ENCODE results near the gene WHAMM.
"Not testable (repeated sequence)": the region's sequence is repeated elsewhere in the genome, so short reads cannot be mapped to it uniquely, and the experiment has no call there.

The WHAMM gene

DNA sequence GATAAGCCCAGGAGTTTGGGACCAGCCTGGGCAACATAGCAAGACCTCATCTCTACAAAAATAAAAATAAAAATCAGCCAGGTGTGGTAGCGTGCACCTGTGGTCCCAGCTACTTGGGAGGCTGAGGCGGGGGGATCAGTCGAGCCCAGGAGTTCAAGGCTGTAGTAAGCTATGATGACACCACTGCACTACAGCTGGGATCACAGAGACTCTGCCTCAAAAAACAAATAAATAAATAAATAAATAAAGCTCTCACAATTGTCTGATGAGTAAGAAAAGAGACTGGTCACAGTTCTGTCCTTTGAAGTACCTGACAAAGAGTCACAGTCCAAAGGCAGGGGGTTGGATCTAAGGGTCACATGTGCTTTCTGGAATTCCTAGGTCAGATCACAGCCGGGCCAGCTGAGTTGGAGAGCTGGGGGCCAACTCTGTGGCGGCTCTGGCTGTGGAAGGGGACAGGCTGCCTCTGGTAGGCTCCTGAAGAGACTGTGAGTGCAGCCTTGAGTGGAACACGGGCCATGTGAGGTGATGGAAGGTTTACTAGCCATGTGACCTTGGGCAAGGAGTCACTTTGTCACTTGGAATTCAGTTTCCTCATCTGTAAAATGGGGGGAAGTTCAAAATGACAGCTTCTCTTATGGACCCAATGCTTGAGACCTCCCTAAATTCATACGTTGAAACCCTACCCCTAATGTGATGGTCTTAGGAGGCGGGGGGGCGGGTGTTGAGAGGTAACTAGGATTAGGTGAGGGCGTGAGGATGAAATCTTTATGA lies 47.2 kb downstream of the WHAMM start:
- Histone ChIP-seq H3K27ac (ENCODE audit: low read length) (no peak overlapping the region), H3K27me3 (ENCODE audit: insufficient read depth, low read length) (no peaks in the 10 kb centered on the region), H3K9me3 (ENCODE audit: insufficient read depth, low read depth, low read length) (no peaks in the 10 kb centered on the region), H3K9ac (ENCODE audit: low read depth, low read length) (no peak overlapping the region), H3K4me3 (ENCODE audit: low read length) (no peak overlapping the region), H3K36me3 (ENCODE audit: insufficient read depth, low read depth, low read length) (no peaks in the 10 kb centered on the region), H3K4me1 (ENCODE audit: insufficient read depth, low read length) (no peaks in the 10 kb centered on the region)

DNA sequence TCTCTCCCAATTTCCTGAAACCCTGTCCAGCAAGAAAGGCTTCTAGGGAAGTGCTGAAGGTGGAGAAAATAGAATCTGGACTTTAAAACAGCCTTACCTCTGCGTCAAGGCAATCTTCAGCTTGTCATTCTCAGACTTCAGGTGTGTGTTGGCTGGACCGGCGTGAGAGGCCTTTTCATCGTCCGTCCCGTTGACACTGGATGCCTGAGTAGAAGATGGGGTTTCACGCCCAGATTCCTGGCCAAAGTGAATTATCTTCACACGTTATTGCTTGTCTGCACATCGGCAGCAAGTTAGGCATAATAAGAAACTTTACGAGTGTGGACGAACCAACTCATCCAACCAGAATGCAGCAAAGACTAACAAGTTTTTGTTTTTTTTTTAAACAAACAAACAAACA lies 49.5 kb downstream of the WHAMM start:
- Histone ChIP-seq H3K9ac (ENCODE audit: low read depth, low read length) (no peak overlapping the region), H3K4me3 (ENCODE audit: low read length) (no peak overlapping the region), H3K27ac (ENCODE audit: low read length) (no peak overlapping the region), H3K36me3 (ENCODE audit: insufficient read depth, low read depth, low read length) (no peaks in the 10 kb centered on the region), H3K27me3 (ENCODE audit: insufficient read depth, low read length) (no peaks in the 10 kb centered on the region), H3K4me1 (ENCODE audit: insufficient read depth, low read length) (no peaks in the 10 kb centered on the region), H3K9me3 (ENCODE audit: insufficient read depth, low read depth, low read length) (no peaks in the 10 kb centered on the region)

DNA sequence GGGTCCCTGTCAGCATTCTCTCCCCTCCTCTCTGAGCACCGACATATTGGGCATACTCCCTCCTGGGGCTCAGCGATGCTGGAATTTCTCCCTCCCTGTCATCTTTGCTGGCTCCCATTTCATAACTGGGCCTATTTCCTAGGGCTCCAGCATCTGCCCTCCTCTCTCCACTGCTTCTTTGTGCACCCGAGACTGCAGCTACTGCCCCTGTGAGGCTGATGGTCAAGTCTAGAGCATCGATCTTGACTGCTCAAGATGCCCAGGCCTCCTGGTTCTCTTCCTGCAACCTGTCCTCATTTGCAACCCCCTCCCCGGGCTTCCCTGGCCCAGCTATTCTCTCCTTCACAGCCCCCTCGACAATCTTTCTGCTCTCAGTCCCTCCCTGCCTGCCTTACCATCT lies 53.5 kb downstream of the WHAMM start:
- Histone ChIP-seq H3K4me3 (ENCODE audit: low read length) (no peak overlapping the region), H3K9ac (ENCODE audit: low read depth, low read length) (no peak overlapping the region), H3K27ac (ENCODE audit: low read length) (no peak overlapping the region), H3K4me1 (ENCODE audit: insufficient read depth, low read length) (peaks cover 6% of the 10 kb centered on the region), H3K9me3 (ENCODE audit: insufficient read depth, low read depth, low read length) (no peaks in the 10 kb centered on the region), H3K36me3 (ENCODE audit: insufficient read depth, low read depth, low read length) (no peaks in the 10 kb centered on the region), H3K27me3 (ENCODE audit: insufficient read depth, low read length) (no peaks in the 10 kb centered on the region)

DNA sequence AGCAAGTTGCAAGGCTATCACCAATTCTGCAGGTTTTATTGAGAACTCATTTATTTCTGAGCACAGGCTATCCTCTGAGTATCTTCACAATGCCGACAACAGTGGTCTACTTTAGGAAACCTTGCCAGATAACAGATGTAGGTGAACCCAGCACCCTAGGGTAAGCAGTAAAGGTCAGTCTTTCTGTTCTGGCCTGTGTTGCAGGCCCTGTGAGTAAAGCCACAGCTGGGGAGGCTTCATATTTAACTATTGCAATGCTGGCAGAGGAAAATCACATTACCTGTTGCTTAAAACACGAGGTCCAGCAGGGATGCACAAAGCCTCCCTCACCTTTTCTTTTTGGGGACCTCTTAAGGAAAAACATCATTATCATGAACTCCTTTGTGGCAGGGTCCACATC lies 55.5 kb downstream of the WHAMM start:
- H3K27ac ChIP-seq (ENCODE audit: low read length): no peak overlapping the region
- no peaks in the 10 kb centered on the region for H3K36me3 ChIP-seq (ENCODE audit: insufficient read depth, low read depth, low read length)
- no peaks in the 10 kb centered on the region for H3K9me3 ChIP-seq (ENCODE audit: insufficient read depth, low read depth, low read length)
- H3K9ac ChIP-seq (ENCODE audit: low read depth, low read length): no peak overlapping the region
- peaks cover 6% of the 10 kb centered on the region for H3K4me1 ChIP-seq (ENCODE audit: insufficient read depth, low read length)
- no peaks in the 10 kb centered on the region for H3K27me3 ChIP-seq (ENCODE audit: insufficient read depth, low read length)
- no peak overlapping the region for H3K4me3 ChIP-seq (ENCODE audit: low read length)

DNA sequence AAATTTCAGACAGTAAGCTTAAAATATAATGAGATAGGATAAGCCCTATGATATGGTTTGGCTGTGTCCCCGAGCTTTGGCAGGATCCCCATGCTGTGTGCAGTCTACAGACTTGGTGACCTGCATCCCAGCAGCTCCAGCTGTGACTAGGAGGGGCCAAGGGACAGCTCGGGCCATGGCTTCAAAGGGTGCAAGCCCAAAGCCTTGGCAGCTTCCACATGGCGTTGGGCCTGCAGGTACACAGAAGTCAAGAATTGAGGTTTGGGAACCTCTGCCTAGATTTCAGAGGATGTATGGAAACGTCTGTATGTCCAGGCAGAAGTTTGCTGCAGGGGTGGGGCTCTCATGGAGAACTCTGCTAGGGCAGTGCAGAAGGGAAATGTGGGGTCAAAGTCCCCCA lies 56.2 kb downstream of the WHAMM start:
- H3K9me3 ChIP-seq (ENCODE audit: insufficient read depth, low read depth, low read length); H3K27ac ChIP-seq (ENCODE audit: low read length); H3K9ac ChIP-seq (ENCODE audit: low read depth, low read length); H3K4me1 ChIP-seq (ENCODE audit: insufficient read depth, low read length); H3K4me3 ChIP-seq (ENCODE audit: low read length); H3K36me3 ChIP-seq (ENCODE audit: insufficient read depth, low read depth, low read length); H3K27me3 ChIP-seq (ENCODE audit: insufficient read depth, low read length): not testable (repeated sequence)

DNA sequence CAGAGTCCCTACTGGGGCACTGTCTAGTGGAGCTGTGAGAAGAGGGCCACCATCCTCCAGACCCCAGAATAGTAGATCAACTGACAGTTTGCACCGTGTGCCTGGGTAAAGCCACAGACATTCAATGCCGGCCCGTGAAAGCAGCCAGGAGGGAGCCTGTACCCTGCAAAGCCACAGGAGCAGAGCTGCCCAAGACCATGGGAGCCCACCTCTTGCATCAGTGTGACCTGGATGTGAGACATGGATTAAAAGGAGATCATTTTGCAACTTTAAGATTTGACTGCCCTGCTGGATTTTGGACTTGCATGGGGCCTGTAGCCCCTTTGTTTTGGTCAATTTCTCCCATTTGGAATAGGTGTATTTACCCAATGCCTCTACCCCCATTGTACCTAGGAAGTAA lies 56.6 kb downstream of the WHAMM start:
- H3K9me3 ChIP-seq (ENCODE audit: insufficient read depth, low read depth, low read length); H3K36me3 ChIP-seq (ENCODE audit: insufficient read depth, low read depth, low read length); H3K27ac ChIP-seq (ENCODE audit: low read length); H3K9ac ChIP-seq (ENCODE audit: low read depth, low read length); H3K4me3 ChIP-seq (ENCODE audit: low read length); H3K27me3 ChIP-seq (ENCODE audit: insufficient read depth, low read length); H3K4me1 ChIP-seq (ENCODE audit: insufficient read depth, low read length): not testable (repeated sequence)

DNA sequence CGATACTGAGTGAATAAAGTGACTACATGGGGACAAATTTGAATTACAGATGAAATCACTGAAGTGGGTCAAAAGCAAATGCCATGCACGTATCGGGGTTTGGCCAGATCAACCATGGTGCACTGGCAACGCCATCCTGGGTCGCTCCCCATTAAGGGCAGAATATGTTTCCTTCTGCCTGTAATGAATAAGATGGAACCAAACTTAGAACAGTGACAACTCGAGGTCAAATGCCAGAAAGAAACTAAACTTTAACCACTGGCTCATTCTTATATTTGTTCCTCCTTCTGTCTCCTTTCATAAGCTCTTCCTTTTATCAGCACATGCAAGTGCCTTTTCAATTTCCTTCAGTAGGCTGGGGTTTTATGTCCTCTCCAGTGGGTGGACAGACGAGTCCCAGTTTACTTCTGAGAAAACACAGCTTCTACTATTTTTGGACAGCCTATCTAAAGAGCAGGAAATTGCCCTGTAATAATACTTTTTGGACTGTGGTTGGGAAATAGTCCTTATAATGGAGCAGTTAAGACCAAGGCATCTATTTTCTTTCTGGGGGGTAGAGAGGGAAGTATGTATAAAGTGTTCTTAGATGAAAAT lies 61.4 kb downstream of the WHAMM start:
- Histone ChIP-seq H3K9ac (ENCODE audit: low read depth, low read length) (no peak overlapping the region), H3K4me1 (ENCODE audit: insufficient read depth, low read length) (peaks cover 6% of the 10 kb centered on the region), H3K4me3 (ENCODE audit: low read length) (no peak overlapping the region), H3K27me3 (ENCODE audit: insufficient read depth, low read length) (no peaks in the 10 kb centered on the region), H3K27ac (ENCODE audit: low read length) (no peak overlapping the region), H3K36me3 (ENCODE audit: insufficient read depth, low read depth, low read length) (no peaks in the 10 kb centered on the region), H3K9me3 (ENCODE audit: insufficient read depth, low read depth, low read length) (no peaks in the 10 kb centered on the region)

DNA sequence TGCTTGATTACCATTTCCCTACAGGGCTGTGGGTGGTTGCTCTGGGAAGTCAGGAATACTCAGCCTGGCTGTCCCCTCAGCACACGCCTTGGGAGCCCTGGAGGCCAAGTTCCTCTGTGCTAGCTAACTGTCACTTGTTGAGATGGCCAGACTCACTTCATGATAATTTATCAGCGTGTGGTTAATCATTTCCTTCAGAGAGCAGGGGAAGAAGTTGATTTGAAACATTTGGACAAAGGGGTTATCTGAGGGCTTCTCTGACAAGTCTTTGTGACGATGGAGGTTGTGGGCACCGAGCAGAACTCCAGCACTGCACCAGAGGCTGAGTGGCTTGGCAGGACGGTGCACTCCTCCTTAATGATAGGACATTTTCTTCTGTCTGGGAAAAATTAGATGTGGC lies 61.9 kb downstream of the WHAMM start:
- no peak overlapping the region for H3K27ac ChIP-seq (ENCODE audit: low read length)
- H3K9ac ChIP-seq (ENCODE audit: low read depth, low read length): no peak overlapping the region
- no peaks in the 10 kb centered on the region for H3K27me3 ChIP-seq (ENCODE audit: insufficient read depth, low read length)

DNA sequence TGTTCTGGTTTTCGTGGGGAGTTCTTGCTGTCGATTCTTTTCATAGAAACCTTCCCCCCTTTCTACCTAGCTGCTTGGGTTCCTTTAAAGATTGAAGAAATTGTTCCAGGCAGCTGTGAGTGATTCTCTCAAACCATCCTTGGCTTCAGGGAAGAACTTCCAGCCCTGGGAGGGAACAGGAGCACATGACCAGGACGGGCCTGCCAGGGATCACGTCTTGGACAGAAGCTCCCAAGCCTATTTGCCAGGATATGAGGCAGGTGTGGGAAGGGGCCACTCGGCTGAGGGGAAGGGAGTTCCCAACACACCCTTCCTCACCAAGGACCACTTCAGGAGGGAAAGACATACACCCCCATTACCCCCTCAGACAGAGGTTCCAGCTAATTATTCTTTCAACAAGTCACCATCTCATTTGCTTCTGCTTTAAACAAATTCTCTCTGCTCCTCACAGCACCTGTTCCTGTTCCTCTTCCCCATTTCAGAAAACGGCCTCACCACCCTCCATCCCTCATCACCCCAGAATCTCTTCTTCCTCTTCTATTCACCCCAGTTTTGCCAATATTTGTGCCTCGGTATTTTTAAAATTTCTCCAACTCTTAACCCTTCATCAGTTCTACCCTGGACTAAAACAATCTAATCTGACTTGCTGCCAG lies 62.5 kb downstream of the WHAMM start:
- no peaks in the 10 kb centered on the region for H3K27me3 ChIP-seq (ENCODE audit: insufficient read depth, low read length)
- H3K36me3 ChIP-seq (ENCODE audit: insufficient read depth, low read depth, low read length): no peaks in the 10 kb centered on the region
- no peak overlapping the region for H3K27ac ChIP-seq (ENCODE audit: low read length)
- H3K4me3 ChIP-seq (ENCODE audit: low read length): no peak overlapping the region
- H3K4me1 ChIP-seq (ENCODE audit: insufficient read depth, low read length): peaks cover 6% of the 10 kb centered on the region
- no peaks in the 10 kb centered on the region for H3K9me3 ChIP-seq (ENCODE audit: insufficient read depth, low read depth, low read length)
- H3K9ac ChIP-seq (ENCODE audit: low read depth, low read length): no peak overlapping the region

More for the DNA sequence above, 61.9 kb downstream of the WHAMM start:
- Histone ChIP-seq H3K9me3 (ENCODE audit: insufficient read depth, low read depth, low read length) (no peaks in the 10 kb centered on the region), H3K36me3 (ENCODE audit: insufficient read depth, low read depth, low read length) (no peaks in the 10 kb centered on the region), H3K4me1 (ENCODE audit: insufficient read depth, low read length) (peaks cover 6% of the 10 kb centered on the region), H3K4me3 (ENCODE audit: low read length) (no peak overlapping the region)

DNA sequence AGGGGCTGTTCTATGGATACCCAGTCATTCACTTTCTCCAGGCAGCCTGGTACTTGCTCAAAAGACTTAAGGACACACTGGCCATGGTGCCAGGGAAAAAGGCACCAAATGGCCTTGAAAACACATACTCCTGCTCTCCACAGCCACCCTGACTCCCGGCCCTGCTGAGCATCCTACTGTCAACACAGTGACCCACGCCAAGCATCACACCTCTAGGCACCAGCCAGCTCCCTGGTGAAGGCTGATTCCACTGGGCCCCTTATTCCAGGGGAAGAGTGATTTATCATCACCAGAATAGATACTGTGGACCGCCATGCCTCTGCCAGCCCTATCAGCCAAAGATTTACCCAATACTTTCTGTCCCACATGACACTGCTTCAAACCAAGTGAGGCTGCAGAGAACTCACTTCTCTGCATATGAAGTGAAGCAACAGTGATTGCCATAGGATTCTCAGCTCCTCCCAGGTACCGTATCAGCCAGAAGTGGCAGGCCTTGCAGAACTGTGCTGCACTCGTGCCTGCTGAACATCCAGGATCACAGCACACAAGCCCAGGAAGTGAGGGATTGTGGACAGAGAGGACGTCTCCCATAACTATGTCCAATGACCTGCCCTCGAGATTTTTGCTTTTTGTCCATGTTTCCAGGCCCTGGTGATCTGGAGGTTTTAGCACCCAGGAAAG lies 63.7 kb downstream of the WHAMM start:
- Histone ChIP-seq H3K9ac (ENCODE audit: low read depth, low read length) (no peak overlapping the region), H3K27ac (ENCODE audit: low read length) (no peak overlapping the region), H3K27me3 (ENCODE audit: insufficient read depth, low read length) (no peaks in the 10 kb centered on the region), H3K4me1 (ENCODE audit: insufficient read depth, low read length) (no peaks in the 10 kb centered on the region), H3K9me3 (ENCODE audit: insufficient read depth, low read depth, low read length) (no peaks in the 10 kb centered on the region), H3K4me3 (ENCODE audit: low read length) (no peak overlapping the region), H3K36me3 (ENCODE audit: insufficient read depth, low read depth, low read length) (no peaks in the 10 kb centered on the region)

DNA sequence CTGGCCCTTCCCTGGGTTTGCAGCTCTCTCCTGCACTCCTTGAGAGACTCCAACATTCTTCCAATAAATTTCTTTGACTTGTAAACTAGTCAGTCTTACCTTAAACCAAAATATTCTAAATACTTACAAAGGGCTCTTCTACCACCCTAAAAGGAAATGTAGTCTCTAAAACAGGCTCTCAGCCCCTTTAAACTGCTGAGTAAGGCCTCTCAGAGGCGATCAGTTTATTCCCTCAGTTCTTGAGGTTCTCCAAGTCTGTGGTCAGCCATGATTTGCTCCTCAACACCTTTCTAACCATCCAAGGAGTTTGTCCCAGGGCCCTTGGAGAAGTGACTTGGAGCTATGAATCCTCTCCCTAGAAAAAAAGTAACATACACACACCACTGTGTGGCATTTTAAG lies 64.8 kb downstream of the WHAMM start:
- Histone ChIP-seq H3K9me3 (ENCODE audit: insufficient read depth, low read depth, low read length) (no peaks in the 10 kb centered on the region), H3K36me3 (ENCODE audit: insufficient read depth, low read depth, low read length) (no peaks in the 10 kb centered on the region), H3K27me3 (ENCODE audit: insufficient read depth, low read length) (no peaks in the 10 kb centered on the region), H3K4me3 (ENCODE audit: low read length) (no peak overlapping the region), H3K27ac (ENCODE audit: low read length) (no peak overlapping the region), H3K9ac (ENCODE audit: low read depth, low read length) (no peak overlapping the region), H3K4me1 (ENCODE audit: insufficient read depth, low read length) (no peaks in the 10 kb centered on the region)

DNA sequence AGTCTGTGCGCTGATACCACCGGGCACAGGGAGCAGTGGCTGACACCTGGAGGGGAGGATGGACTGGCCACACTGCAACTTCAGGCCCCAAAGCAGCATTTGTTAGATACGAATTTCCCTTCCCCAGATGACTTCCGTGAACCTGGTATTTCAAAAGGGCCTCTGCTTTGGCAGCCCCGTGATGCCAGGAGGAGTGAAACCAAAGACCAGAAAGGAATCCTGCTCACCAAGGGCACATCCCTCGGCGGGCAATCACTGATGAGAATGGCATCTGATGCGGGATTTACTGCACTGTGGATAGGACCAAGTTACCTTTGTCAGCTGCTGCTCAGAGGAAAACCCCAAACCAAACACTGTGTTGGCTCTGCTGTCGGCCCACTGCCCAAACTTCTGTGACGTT lies 65.5 kb downstream of the WHAMM start:
- Histone ChIP-seq H3K27ac (ENCODE audit: low read length) (no peak overlapping the region), H3K9me3 (ENCODE audit: insufficient read depth, low read depth, low read length) (no peaks in the 10 kb centered on the region), H3K4me3 (ENCODE audit: low read length) (no peak overlapping the region), H3K36me3 (ENCODE audit: insufficient read depth, low read depth, low read length) (no peaks in the 10 kb centered on the region), H3K9ac (ENCODE audit: low read depth, low read length) (no peak overlapping the region), H3K27me3 (ENCODE audit: insufficient read depth, low read length) (no peaks in the 10 kb centered on the region), H3K4me1 (ENCODE audit: insufficient read depth, low read length) (no peaks in the 10 kb centered on the region)

Data from iPS-20b (cell line).